Measurements from ENCODE around the gene SMYD3. TPM values are rescaled to one million over a fixed set of nuclear protein-coding genes. Genes with fewer than 3 reads are reported as not detected.

SMYD3 gene
- total RNA-seq, 2 experiments from 2014 or later = 17.1 TPM

- no peaks in the 10 kb centered on the region for H3K36me3 Mint-ChIP-seq (ENCODE audit: low read depth)
- ChIA-PET POLR2A (no interaction called here), CTCF (interaction anchor here (0.7 kb wide), 1 partner anchor 82 kb away, joined by 3 read pairs; no protein-coding TSS in a partner anchor)
- H3K4me1 Mint-ChIP-seq = no peaks in the 10 kb centered on the region
- DNase-seq = no peak
- no peak overlapping the region for H3K27ac Mint-ChIP-seq
- H3K4me3 Mint-ChIP-seq = no peak overlapping the region
- H3K9me3 Mint-ChIP-seq = no peaks in the 10 kb centered on the region
- no peaks in the 10 kb centered on the region for H3K27me3 Mint-ChIP-seq
Measured at GRCh38 chr1:245772325-245772724, 734.8 kb downstream of the SMYD3 start.

GRCh38 chr1:245771511-245772281, 735.4 kb downstream of the SMYD3 start:
- no peaks in the 10 kb centered on the region for H3K4me1 Mint-ChIP-seq
- POLR2A ChIA-PET = no interaction called here
- no peaks in the 10 kb centered on the region for H3K36me3 Mint-ChIP-seq (ENCODE audit: low read depth)
- H3K9me3 Mint-ChIP-seq = no peaks in the 10 kb centered on the region
- H3K27me3 Mint-ChIP-seq = no peaks in the 10 kb centered on the region
- H3K4me3 Mint-ChIP-seq = no peak overlapping the region
- no peak overlapping the region for H3K27ac Mint-ChIP-seq
- DNase-seq = no peak
- CTCF ChIA-PET = no interaction called here

- H3K36me3 Mint-ChIP-seq (ENCODE audit: low read depth) = no peaks in the 10 kb centered on the region
- DNase-seq = no peak
- no peak overlapping the region for H3K4me3 Mint-ChIP-seq
- ChIA-PET POLR2A (no interaction called here), CTCF (no interaction called here)
- no peaks in the 10 kb centered on the region for H3K9me3 Mint-ChIP-seq
- no peaks in the 10 kb centered on the region for H3K27me3 Mint-ChIP-seq
- no peaks in the 10 kb centered on the region for H3K4me1 Mint-ChIP-seq
- no peak overlapping the region for H3K27ac Mint-ChIP-seq
Measured at GRCh38 chr1:245770156-245770555, 736.9 kb downstream of the SMYD3 start.

GRCh38 chr1:245768596-245768995, 738.5 kb downstream of the SMYD3 start:
- Mint-ChIP-seq H3K4me3 (no peak overlapping the region), H3K27ac (no peak overlapping the region), H3K27me3 (no peaks in the 10 kb centered on the region), H3K9me3 (no peaks in the 10 kb centered on the region), H3K36me3 (ENCODE audit: low read depth) (no peaks in the 10 kb centered on the region), H3K4me1 (no peaks in the 10 kb centered on the region)
- no peak for DNase-seq
- POLR2A ChIA-PET = no interaction called here
- CTCF ChIA-PET = no interaction called here

GRCh38 chr1:245765230-245766000, 741.7 kb downstream of the SMYD3 start:
- H3K27ac Mint-ChIP-seq = no peak overlapping the region
- ChIA-PET POLR2A (no interaction called here), CTCF (no interaction called here)
- no peaks in the 10 kb centered on the region for H3K4me1 Mint-ChIP-seq
- H3K27me3 Mint-ChIP-seq = no peaks in the 10 kb centered on the region
- H3K4me3 Mint-ChIP-seq = no peak overlapping the region
- H3K36me3 Mint-ChIP-seq (ENCODE audit: low read depth) = peaks cover 2% of the 10 kb centered on the region
- DNase-seq = no peak
- H3K9me3 Mint-ChIP-seq = no peaks in the 10 kb centered on the region

GRCh38 chr1:245763873-245764331, 743.2 kb downstream of the SMYD3 start:
- no peaks in the 10 kb centered on the region for H3K4me1 Mint-ChIP-seq
- H3K27me3 Mint-ChIP-seq = no peaks in the 10 kb centered on the region
- H3K9me3 Mint-ChIP-seq = peaks cover 2% of the 10 kb centered on the region
- no peak overlapping the region for H3K4me3 Mint-ChIP-seq
- DNase-seq = no peak
- POLR2A ChIA-PET = no interaction called here
- peaks cover 2% of the 10 kb centered on the region for H3K36me3 Mint-ChIP-seq (ENCODE audit: low read depth)
- CTCF ChIA-PET = no interaction called here
- H3K27ac Mint-ChIP-seq = no peak overlapping the region

- no peak for DNase-seq
- H3K4me1 Mint-ChIP-seq = no peaks in the 10 kb centered on the region
- POLR2A ChIA-PET = no interaction called here
- H3K27ac Mint-ChIP-seq = no peak overlapping the region
- no peak overlapping the region for H3K4me3 Mint-ChIP-seq
- H3K27me3 Mint-ChIP-seq = no peaks in the 10 kb centered on the region
- peaks cover 2% of the 10 kb centered on the region for H3K9me3 Mint-ChIP-seq
- CTCF ChIA-PET = no interaction called here
- peaks cover 2% of the 10 kb centered on the region for H3K36me3 Mint-ChIP-seq (ENCODE audit: low read depth)
Measured at GRCh38 chr1:245762396-245762910, 744.6 kb downstream of the SMYD3 start.

- POLR2A ChIA-PET = no interaction called here
- Mint-ChIP-seq H3K9me3 (peaks cover 9% of the 10 kb centered on the region), H3K36me3 (ENCODE audit: low read depth) (peaks cover 2% of the 10 kb centered on the region), H3K27me3 (no peaks in the 10 kb centered on the region), H3K4me1 (no peaks in the 10 kb centered on the region), H3K4me3 (no peak overlapping the region), H3K27ac (no peak overlapping the region)
- DNase-seq = no peak
- CTCF ChIA-PET = no interaction called here
Measured at GRCh38 chr1:245760301-245760700, 746.8 kb downstream of the SMYD3 start.

- CTCF ChIA-PET = no interaction called here
- no peaks in the 10 kb centered on the region for H3K27me3 Mint-ChIP-seq
- no peak for DNase-seq
- POLR2A ChIA-PET = no interaction called here
- peaks cover 10% of the 10 kb centered on the region for H3K9me3 Mint-ChIP-seq
- no peak overlapping the region for H3K27ac Mint-ChIP-seq
- H3K36me3 Mint-ChIP-seq (ENCODE audit: low read depth) = no peaks in the 10 kb centered on the region
- H3K4me1 Mint-ChIP-seq = no peaks in the 10 kb centered on the region
- no peak overlapping the region for H3K4me3 Mint-ChIP-seq
Measured at GRCh38 chr1:245754463-245754961, 752.6 kb downstream of the SMYD3 start.

- no peak for DNase-seq
- Mint-ChIP-seq H3K9me3 (peaks cover 10% of the 10 kb centered on the region), H3K27me3 (no peaks in the 10 kb centered on the region), H3K4me1 (no peaks in the 10 kb centered on the region), H3K36me3 (ENCODE audit: low read depth) (no peaks in the 10 kb centered on the region), H3K27ac (no peak overlapping the region), H3K4me3 (no peak overlapping the region)
- CTCF ChIA-PET = no interaction called here
- POLR2A ChIA-PET = no interaction called here
Measured at GRCh38 chr1:245753807-245754206, 753.3 kb downstream of the SMYD3 start.

- ChIA-PET POLR2A (no interaction called here), CTCF (no interaction called here)
- Mint-ChIP-seq H3K9me3 (peaks cover 10% of the 10 kb centered on the region), H3K36me3 (ENCODE audit: low read depth) (no peaks in the 10 kb centered on the region), H3K4me1 (no peaks in the 10 kb centered on the region), H3K27me3 (no peaks in the 10 kb centered on the region), H3K27ac (no peak overlapping the region), H3K4me3 (no peak overlapping the region)
- DNase-seq = no peak
Measured at GRCh38 chr1:245752561-245752960, 754.5 kb downstream of the SMYD3 start.

GRCh38 chr1:245751726-245752470, 755.2 kb downstream of the SMYD3 start:
- Mint-ChIP-seq H3K4me3 (no peak overlapping the region), H3K27ac (no peak overlapping the region), H3K9me3 (peaks cover 11% of the 10 kb centered on the region), H3K27me3 (no peaks in the 10 kb centered on the region), H3K4me1 (no peaks in the 10 kb centered on the region), H3K36me3 (ENCODE audit: low read depth) (no peaks in the 10 kb centered on the region)
- CTCF ChIA-PET = no interaction called here
- POLR2A ChIA-PET = no interaction called here
- no peak for DNase-seq

- POLR2A ChIA-PET = no interaction called here
Measured at GRCh38 chr1:245751116-245751515, 756.0 kb downstream of the SMYD3 start.

More at GRCh38 chr1:245751116-245751515, 756.0 kb downstream of the SMYD3 start:
- no peaks in the 10 kb centered on the region for H3K4me1 Mint-ChIP-seq
- no peak overlapping the region for H3K4me3 Mint-ChIP-seq
- H3K27ac Mint-ChIP-seq = no peak overlapping the region
- H3K9me3 Mint-ChIP-seq = peaks cover 10% of the 10 kb centered on the region
- DNase-seq = no peak
- no peaks in the 10 kb centered on the region for H3K27me3 Mint-ChIP-seq
- H3K36me3 Mint-ChIP-seq (ENCODE audit: low read depth) = no peaks in the 10 kb centered on the region
- CTCF ChIA-PET = no interaction called here

Data from activated CD4-positive, alpha-beta T cell treated with anti-CD3 and anti-CD28 coated beads, Interleukin-2, amount 10 ng/mL, durations not matched to agents 7 days and 5 days (primary cell).